Measurements from ENCODE around the gene KCNH1. TPM values are rescaled to one million over a fixed set of nuclear protein-coding genes. Genes with fewer than 3 reads are reported as not detected.

KCNH1 gene
- total and polyA plus RNA-seq, 4 donors = not detected

DNA sequence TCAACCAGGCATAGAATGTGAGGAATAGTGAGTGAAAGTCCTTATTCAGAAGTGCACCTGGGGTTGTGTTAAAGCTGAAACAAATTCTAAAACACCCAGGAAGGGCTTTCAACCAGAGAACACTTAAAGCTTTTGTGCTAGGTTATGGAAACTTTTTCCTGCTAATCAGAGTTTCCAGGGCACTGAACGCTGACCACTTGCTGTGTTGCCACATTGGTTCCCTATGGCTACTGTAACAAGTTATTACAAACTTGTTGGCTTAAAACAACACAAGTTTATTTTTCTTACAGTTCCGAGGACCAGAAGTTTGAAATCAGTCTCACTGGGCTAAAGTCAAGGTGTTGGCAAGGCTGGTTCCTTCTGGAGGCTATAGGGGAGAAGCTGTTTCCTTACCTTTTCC, 504.7 kb downstream of the KCNH1 start:
- no peak for DNase-seq (ENCODE audit: low spot score)
- Histone ChIP-seq H3K27ac (ENCODE audit: low read depth in 1 of 2, low read length in 2 of 2) (no peak overlapping the region), H3K9me3 (ENCODE audit: control insufficient read depth in 4 of 4, low read length in 3 of 4) (no peaks in the 10 kb centered on the region), H3K9ac (ENCODE audit: low read depth in 1 of 2, low read length in 2 of 2) (no peak overlapping the region), H3K4me1 (ENCODE audit: control insufficient read depth in 4 of 4, insufficient read depth in 4 of 4, low read length in 3 of 4) (no peaks in the 10 kb centered on the region), H3K27me3 (ENCODE audit: control insufficient read depth in 4 of 4, insufficient read depth in 4 of 4, low read length in 3 of 4) (no peaks in the 10 kb centered on the region), H3K36me3 (ENCODE audit: control insufficient read depth in 4 of 4, insufficient read depth in 3 of 4, low read depth in 1 of 4, low read length in 3 of 4) (no peaks in the 10 kb centered on the region), H3K4me3 (ENCODE audit: low read depth in 1 of 3, low read length in 3 of 3) (no peak overlapping the region)
- TF ChIP-seq HNF4G (IDR thresholded peaks at IDR 0.05) = no peak
- WGBS = 91% methylated on average over 2 of the region's 2 CpGs

DNA sequence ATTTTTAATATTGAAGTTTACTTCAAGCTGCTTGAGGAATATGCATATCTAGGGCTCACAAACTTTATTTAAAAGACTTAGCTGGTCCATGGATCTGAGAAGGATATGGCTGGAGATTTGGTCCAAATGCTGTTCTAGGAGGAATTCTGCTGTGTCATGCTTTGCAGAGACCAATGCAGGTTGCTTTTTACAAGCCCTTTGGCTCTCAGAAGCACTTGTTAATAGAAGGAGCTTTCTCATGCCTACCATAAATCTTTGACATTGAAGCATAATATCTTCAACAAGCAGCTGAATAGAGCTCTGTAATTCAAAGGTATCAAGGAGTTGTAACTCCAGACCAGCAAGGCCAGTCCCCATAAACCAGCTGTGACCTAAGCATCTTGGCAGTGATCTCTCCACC, 506.2 kb downstream of the KCNH1 start:
- Histone ChIP-seq H3K36me3 (ENCODE audit: control insufficient read depth in 4 of 4, insufficient read depth in 3 of 4, low read depth in 1 of 4, low read length in 3 of 4) (no peaks in the 10 kb centered on the region), H3K9me3 (ENCODE audit: control insufficient read depth in 4 of 4, low read length in 3 of 4) (no peaks in the 10 kb centered on the region), H3K27ac (ENCODE audit: low read depth in 1 of 2, low read length in 2 of 2) (no peak overlapping the region), H3K4me1 (ENCODE audit: control insufficient read depth in 4 of 4, insufficient read depth in 4 of 4, low read length in 3 of 4) (no peaks in the 10 kb centered on the region), H3K27me3 (ENCODE audit: control insufficient read depth in 4 of 4, insufficient read depth in 4 of 4, low read length in 3 of 4) (no peaks in the 10 kb centered on the region), H3K4me3 (ENCODE audit: low read depth in 1 of 3, low read length in 3 of 3) (no peak overlapping the region), H3K9ac (ENCODE audit: low read depth in 1 of 2, low read length in 2 of 2) (no peak overlapping the region)
- TF ChIP-seq RXRA (IDR thresholded peaks at IDR 0.05) (no peak), GABPA (IDR thresholded peaks at IDR 0.05 in 1 of 2, conservative IDR thresholded peaks at IDR 0.05 in 1 of 2) (no peak), YY1 (IDR thresholded peaks at IDR 0.05) (no peak), EGR1 (IDR thresholded peaks at IDR 0.05; ENCODE audit: low read depth in 2 of 2) (no peak), JUND (IDR thresholded peaks at IDR 0.05) (no peak)
- TF ChIP-seq, protein P1, sequence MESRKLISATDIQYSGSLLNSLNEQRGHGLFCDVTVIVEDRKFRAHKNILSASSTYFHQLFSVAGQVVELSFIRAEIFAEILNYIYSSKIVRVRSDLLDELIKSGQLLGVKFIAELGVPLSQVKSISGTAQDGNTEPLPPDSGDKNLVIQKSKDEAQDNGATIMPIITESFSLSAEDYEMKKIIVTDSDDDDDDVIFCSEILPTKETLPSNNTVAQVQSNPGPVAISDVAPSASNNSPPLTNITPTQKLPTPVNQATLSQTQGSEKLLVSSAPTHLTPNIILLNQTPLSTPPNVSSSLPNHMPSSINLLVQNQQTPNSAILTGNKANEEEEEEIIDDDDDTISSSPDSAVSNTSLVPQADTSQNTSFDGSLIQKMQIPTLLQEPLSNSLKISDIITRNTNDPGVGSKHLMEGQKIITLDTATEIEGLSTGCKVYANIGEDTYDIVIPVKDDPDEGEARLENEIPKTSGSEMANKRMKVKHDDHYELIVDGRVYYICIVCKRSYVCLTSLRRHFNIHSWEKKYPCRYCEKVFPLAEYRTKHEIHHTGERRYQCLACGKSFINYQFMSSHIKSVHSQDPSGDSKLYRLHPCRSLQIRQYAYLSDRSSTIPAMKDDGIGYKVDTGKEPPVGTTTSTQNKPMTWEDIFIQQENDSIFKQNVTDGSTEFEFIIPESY (IDR thresholded peaks at IDR 0.05) = no peak
- DNase-seq (ENCODE audit: low spot score) = no peak

Other genes starting within 250 kb of the KCNH1 start
- gene RCOR3, start 125.2 kb upstream of the KCNH1 start, total RNA-seq = 10 to 100 TPM; 15.0 to 20.2 TPM
- 10 to 100 TPM in 1 of 2 donors, 1 to 10 TPM in 1; 7.8 to 11.8 TPM for gene RCOR3, start 125.2 kb upstream of the KCNH1 start, polyA plus RNA-seq
- gene TRAF5, start 192.7 kb upstream of the KCNH1 start, total RNA-seq = 1 to 10 TPM; 2.5 to 3.3 TPM
- under 1 TPM; 0.68 to 0.74 TPM for gene TRAF5, start 192.7 kb upstream of the KCNH1 start, polyA plus RNA-seq